Measurements from ENCODE around the gene FAM83D.
"Not testable (repeated sequence)": the region's sequence is repeated elsewhere in the genome, so short reads cannot be mapped to it uniquely, and the experiment has no call there.

Gene FAM83D

DNA sequence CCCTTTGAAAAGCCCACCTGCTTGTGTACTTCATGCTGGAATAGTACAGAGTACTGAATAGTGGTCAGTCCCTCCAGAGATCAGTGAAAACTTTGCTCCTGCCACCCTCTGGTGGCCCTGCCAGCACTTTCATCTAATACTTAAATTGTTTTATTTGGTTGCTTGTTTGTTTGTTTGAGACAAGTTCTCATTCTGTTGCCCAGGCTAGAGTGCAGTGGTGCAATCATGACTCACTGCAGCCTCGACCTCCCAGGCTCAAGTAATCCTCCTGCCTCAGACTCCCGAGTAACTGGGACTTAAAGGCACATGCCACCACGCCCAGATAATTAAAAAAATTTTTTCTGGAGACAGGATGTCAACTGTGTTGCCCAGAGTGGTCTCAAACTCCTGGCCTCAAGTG lies 9.1 kb downstream of the FAM83D start:
- no peak for DNase-seq (ENCODE audit: low spot score)

DNA sequence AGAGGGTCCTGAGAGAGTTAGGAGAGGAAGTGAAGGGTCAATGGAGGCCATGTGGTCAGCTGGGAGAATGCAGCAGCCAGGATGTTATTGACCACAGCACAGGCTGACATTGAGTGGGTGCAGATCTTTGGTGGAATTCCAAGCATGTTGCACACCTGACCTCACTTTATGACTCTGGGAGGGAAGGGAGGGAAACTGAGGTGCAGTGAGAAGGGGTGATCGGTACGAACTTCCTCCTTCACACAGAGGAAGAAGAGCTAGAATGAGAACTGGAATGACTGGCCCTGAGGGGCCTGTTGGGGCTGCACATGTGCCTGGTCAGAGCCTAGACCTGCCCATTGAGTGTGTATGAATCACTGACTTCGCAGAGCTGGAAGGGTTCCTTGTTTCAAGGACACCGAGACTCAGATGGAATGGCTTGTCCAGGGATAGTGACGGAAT lies 9.8 kb downstream of the FAM83D start:
- DNase-seq (ENCODE audit: low spot score), result no peak

DNA sequence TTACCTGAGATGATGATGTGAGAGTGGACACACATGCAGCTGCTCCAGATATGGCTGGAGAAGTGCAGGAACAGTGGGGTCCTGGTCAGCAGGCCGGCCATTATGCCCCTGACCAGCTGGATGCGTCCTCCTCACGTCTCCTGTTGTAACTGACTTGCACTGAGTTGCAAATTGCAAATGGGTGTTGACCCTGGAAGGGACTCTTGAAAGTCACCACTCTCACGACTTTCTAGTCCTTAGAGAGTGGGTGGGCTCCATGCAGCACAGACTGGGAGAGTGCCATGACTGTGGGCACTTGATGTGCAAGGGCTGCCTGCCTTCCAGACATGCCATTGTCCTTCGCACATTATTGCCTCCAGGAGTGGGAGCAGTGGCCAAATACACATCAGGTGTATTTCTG lies 10.8 kb downstream of the FAM83D start:
- no peak for DNase-seq (ENCODE audit: low spot score)

DNA sequence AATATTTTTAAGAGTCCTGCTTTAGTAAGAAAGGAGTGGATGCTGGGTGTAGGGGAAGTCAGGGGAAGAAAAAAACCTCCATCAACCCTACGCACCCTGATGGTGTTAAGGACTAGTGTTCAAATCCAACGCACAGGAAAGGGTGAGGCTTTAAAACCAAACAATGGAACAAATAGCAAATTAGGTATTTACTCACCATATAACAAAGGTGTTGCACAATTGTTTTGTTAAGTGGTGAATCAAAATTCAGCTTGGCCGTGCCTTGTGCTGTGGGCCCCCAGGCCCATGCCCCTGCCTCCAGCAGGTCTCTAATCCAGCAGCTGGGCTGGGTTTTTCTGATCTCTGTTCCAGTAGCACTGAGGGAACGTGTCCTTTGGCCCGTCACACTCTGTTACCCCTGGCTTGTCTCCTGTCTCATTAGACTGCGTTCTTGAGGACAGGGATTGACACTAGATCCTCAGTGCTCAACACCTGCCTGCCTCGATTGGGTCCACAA lies 11.8 kb downstream of the FAM83D start:
- no peak for DNase-seq (ENCODE audit: low spot score)

DNA sequence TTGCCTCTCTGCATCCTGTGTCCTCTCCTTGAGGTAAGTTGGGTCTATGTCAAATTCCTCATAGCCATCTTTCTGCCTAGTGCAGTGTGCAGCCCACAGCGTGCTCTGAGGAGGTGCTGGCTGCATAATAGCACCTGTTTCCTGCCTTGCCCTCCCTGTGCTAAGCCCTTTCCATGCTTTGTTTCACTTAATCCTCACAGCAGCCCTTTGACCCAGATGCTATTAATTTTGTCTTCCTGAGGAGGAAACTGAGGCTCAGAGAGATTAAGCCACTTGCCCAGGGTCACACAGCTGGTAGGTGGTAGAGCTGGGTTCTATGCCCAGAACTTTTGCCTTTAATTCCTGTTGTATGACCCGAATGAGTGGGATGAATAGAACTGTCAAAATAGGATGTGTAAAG lies 13.5 kb downstream of the FAM83D start:
- no peak for DNase-seq (ENCODE audit: low spot score)

DNA sequence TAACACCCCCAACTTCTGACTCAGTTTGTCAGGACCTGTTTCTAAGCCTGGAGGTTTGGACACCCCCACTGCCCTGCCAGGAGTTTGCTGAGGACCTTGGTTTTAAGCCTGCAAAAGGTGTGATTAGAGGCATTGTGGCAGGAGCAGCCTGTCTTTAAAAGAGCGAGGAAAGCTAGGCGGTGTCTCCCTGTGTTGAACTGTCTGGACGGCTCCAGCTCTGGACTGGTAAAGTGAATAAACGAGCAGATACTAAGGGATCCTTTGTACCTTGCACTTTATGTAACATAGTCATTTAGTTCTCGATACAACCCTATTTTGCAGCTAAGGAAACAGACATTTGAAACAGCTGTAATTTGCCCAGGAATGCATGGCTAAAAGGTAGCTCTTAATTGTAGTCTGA lies 14.4 kb downstream of the FAM83D start:
- DNase-seq (ENCODE audit: low spot score), result no peak

DNA sequence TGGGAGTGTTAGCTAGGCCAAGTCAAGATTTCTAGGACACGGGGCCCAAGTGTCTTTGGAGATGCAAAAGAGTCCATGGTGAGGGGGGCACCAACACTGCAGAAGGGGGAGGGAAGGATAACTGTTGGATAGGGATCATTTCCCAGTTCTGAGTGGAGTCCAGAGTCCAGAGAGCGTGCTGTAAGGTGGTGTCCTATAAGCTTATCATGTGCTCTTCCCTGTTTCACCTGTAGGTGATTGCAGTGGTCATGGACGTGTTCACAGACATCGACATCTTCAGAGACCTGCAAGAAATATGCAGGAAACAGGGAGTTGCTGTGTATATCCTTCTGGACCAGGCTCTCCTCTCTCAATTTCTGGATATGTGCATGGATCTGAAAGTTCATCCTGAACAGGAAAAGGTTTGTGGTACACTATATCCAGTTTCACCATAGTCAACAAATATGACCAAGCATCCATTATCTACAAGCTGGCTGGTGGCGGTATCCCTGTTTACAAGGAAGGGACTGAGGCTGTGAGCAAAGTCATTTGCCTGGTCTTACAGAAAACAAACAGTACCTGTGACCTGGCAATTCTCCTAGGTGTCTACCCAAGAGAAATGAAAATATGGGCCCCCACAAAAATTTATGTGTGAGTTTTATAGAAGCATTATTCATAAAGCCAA lies 15.6 kb downstream of the FAM83D start:
- no peak for DNase-seq (ENCODE audit: low spot score)

DNA sequence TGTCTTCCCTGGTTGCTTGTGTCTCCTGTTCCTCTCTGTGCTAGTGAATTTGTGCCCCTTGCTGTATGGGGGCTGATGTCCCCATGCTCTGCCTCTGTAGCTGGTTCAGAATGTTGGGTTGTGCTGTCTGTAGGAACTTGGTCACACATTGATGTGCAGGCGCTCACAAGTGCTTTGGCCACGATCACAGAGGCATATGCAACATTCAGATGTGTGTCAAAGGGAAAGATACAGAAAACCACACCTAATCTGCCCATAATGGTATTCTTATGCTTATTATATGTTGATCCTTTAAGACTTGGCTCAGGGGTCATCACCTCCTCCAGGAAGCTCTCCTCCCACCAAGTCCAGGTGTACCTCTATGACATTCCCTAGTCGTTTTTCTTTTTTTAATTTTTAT lies 18.8 kb downstream of the FAM83D start:
- DNase-seq (ENCODE audit: low spot score), result no peak

DNA sequence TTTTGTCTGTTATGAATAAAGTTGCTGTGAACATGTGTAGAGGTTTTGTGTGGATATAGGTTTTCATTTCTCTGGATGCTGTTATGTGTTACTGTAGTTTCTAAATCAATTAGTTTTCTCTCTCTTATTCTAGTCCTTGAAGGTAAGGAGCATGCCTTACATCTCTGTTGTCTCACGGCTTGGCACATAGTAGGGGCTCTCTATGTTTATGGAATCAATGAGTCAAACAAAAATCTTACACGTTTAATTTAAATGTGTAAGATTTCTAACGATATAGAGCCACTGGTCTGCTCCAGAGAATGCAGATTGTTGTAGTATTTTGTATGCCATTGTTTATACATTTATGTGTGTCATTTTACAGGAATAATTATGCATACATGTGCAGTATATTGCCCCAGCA lies 20.6 kb downstream of the FAM83D start:
- no peak for DNase-seq (ENCODE audit: low spot score)

DNA sequence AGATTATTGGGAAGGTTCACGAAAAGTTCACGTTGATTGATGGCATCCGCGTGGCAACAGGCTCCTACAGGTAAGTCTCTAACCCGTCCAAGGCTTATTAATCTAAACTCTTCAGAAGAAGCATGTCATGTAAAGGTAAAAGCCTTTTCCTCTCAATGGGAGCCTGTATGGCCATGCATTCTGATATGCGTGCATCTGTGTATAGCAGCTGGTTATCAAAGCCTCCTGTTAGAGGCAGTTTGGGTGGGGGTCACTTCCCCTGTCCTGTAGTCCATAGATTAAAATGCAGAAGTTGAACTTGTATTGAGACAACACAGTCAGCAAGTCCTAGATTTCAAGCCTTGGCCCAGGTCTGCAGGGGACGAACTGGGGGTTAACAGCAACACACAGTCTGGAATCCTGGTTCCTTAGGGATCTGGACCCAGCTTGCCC lies 21.7 kb downstream of the FAM83D start:
- DNase-seq (ENCODE audit: low spot score), result no peak

DNA sequence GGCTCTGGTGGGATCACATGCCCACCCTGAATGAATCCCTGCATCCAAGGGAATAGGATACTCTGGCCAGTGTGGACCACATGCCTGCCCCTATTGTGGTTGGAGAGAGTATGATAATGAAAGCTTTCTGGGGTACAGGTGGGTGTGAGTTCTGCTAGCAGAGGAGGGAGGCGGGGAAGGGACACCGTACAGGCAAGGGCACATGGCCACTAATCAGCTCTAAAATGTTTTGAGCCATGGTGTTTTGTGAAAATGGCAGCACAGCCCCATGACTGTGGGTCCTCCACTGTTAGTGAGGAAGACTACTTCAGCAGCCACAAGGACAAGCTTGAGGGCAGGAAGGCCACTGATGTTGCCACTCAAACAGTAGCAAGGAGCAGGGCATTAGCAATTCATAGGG lies 24.0 kb downstream of the FAM83D start:
- no peak for DNase-seq (ENCODE audit: low spot score)

DNA sequence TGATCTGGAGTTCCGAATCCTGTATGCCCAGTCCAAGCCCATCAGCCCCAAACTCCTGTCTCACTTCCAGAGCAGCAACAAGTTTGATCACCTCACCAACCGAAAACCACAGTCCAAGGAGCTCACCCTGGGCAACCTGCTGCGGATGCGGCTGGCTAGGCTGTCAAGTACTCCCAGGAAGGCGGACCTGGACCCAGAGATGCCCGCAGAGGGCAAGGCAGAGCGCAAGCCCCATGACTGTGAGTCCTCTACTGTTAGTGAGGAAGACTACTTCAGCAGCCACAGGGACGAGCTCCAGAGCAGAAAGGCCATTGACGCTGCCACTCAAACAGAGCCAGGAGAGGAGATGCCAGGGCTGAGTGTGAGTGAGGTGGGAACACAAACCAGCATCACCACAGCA lies 25.4 kb downstream of the FAM83D start:
- no peak for DNase-seq (ENCODE audit: low spot score)

DNA sequence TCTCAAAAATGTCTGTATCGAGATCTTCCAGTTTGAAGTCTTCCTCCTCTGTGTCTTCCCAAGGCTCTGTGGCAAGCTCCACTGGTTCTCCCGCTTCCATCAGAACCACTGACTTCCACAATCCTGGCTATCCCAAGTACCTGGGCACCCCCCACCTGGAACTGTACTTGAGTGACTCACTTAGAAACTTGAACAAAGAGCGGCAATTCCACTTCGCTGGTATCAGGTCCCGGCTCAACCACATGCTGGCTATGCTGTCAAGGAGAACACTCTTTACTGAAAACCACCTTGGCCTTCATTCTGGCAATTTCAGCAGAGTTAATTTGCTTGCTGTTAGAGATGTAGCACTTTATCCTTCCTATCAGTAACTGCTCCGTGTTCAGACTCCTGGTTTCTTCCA lies 25.9 kb downstream of the FAM83D start:
- DNase-seq (ENCODE audit: low spot score), result no peak

DNA sequence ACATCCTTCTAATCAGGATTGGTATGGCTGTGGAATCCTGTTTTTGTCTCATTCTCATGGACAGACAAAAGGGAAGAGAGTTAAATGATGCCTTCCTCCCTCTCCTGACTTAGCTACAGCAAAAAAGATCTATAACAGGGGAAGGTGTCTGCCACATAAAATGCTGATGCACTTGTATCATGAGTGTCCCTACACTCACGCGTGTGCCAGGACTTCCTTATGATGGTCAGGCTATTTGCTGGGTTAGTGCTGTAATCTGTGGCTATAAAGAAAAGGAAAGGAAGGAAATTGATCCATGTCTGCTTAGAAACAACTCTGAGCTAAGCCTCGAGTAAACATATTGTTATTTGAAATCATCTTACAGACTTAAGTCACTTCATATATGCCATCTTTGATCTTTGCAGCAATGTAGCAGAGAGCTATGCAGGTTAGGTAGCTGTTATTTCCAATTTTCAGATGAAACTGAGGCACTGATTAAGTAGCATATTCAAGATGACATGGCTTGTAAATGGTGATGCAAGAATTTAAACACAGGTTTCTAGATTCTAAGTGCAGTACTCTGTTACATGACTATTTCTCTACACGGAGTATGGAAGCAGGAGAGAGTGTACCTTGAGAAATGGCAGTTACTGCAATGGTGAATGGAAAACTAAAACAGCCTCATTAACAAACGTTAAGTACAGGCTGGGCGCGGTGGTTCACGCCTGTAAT lies 27.6 kb downstream of the FAM83D start:
- no peak for DNase-seq (ENCODE audit: low spot score)

DNA sequence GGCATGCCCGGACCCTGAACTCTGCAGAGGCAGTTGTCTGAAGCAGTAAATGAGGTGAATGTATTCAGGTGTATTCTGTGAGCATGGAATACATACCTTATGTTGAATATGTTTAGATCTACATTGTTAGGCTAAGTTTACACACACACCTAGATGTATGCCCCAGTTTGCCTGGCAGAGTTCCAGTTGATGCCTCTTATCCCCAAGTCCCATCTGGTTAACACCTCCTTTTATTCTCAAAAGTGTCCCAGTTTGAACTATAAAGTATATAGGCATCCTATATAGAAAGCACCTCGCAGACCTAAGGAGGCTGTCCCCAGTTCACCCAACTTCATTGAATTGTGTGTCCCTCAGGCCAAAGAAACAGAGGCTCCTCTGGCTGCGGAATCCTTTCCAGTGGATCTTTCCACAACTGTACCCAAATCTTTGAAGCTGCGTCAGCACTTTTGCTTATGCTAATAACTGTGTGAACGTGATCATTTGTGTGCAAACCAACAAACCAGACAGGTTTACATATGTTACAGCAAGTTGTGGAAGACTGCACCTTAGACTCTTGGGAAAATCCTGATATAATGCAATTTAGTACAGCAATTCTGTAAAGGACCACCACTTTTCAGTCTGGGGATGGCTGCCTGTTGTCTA lies 31.1 kb downstream of the FAM83D start:
- DNase-seq (ENCODE audit: low spot score), result no peak

DNA sequence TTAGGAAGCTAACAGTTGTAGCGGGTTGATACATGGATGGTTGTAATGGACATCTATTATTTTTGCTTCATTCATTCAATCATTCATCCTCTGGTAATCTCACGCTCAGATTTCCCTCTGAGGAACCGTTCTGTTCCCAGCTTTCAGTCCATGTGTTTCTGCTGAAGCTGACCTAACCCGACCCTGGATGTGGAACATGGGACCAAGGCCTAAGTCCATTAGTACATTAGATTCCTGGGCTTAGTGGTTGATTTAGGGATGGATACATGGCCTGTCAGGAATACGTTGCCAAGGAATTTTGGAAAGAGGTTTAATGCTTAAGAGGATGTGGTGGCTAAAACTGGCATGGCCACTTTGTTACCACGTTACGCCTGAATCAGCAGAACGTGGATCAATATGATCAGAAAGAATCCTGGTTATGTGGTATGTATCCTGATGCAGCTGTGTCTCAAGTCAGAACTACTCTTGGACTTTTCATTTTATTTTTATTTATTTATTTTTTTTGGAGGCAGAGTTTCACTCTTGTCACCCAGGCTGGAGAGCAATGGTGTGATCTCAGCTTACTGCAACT lies 31.8 kb downstream of the FAM83D start:
- DNase-seq (ENCODE audit: low spot score), result no peak

DNA sequence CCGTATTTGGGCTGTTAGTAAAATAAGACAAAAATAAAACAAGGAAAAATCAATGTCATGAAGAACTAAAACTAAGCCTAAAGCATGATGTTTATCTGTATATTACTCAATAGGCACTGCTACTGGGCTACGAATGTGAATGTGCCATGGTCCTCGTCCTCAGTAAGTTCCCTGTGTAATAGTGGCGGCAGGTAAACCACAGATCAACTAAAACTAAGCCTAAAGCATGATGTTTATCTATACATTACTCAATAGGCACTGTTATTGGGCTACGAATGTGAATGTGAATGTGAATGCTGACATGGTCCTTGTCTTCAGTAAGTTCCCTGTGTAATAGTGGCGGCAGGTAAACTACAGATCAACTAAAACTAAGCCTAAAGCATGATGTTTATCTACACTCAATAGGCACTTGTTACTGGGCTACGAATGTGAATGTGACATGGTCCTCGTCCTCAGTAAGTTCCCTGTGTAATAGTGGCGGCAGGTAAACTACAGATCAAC lies 34.0 kb downstream of the FAM83D start:
- not testable (repeated sequence) for DNase-seq (ENCODE audit: low spot score)

DNA sequence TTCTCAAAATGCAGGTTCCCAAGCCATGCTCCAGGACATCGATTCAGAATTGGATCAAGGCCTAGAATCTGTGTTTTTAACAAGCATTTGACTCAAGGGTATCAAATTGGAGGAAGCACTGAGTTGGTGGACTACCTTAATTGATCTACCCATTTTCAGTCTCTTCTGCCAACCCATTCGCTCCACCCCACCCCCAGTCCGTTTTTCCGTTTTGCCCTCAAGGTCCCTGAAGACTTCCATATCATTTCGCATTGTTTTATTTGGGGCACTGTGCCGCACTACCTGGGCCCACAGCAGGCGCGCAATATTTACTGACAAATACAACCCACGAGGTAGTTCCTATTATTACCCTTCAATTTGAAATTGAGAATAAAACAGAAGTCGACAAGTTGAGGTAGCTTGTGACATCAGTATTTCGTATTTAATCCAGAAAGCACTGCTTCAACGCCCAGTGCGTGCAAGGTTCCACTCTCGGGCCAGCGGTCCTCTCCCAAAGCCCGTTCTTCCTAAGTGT lies 35.4 kb downstream of the FAM83D start:
- no peak for DNase-seq (ENCODE audit: low spot score)

DNA sequence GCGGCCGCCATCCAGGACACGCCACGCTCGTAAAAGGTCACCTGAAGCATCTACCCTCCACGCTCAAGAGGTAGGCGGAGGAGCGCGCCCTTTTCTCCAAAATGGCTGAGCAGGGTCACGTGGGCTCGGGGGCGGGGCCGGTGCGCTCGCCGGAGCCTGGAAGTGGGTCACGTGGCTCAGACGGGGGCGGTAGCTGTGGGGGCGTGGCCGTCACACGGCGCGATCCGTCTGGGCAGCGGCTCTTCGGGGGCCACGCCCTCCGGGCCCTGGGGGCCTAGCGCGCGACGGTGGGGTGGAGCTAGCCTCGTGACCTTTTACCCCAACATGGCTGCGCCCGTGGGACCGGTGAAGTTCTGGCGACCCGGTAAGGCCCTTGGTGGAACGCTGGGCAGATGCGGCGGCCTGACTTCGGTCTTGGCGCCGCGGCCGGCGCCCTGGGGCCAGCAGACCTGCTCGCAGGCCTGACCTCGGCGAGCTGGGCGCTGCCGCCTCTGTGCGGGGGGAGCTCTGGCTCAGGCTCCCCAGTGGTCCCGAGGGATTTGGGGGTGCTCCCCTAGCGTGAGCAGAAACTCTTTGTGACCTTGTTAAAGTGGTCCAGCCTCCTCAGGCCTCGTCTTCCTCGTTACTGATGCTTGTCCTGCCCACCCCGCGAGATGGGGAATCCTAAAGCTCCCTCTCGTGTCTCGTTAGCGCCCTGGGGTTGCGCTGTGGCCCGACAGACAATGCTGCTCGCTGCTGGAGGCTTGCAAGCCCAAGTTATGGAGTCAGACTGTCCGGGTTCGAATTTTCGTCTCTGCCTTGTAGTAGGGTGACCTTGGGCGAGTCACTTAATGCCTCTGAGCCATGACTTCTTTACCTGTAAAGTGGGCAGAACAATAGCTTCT lies 36.1 kb downstream of the FAM83D start, which contains the start of gene DHX35:
Gene DHX35, plus strand, starts transcription at position 301 of the 884 bp plus-strand sequence. Its CDS starts 24 bp downstream, at position 325.
- DNase-seq (ENCODE audit: low spot score), result peak; percentile 93

DNA sequence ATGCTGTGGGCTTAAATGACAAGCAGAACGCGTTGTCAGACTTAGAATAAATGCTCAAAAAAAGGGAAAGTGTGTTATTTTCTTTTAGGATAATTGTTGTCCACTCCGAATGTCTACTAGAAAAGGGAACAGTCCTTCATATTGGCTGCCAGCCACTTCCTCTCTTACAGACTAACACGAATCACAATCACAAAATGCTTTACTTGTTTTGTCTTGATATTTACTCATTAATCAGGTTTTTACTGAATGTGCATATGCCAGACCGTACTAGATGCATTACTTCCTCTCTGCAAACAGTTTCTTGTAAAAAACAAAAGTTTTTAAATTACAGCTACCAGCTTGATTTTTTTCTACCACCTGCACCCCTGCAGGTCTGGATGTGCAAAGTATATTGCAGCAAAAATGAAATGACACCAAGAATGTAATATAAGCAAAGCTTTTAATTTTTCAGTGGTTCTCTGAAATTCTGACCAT lies 36.7 kb downstream of the FAM83D start:
- DNase-seq (ENCODE audit: low spot score), result no peak

DNA sequence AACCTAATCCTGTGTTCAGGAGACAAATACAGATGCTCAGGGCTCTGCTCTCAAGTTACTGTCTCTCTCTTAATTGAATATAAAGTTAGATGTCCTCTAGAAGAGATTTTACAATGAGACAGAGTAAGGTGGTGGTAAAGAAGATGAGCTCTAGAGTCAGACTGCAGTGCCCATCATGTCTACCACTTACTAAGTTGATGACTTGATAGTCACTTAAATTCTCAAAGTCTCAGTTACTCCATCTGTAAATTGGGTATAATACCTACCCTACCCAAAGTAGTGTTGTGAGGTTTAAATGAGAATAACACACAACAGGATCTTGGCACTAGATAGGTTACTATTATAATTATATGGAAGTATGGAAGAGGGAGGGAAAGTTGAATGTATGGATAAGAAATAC lies 37.5 kb downstream of the FAM83D start:
- DNase-seq (ENCODE audit: low spot score), result no peak
